PFSK-1 (cell line): Measurements from ENCODE around the gene NFATC4.

ENCODE experiments used
- POLR2AphosphoS5 ChIP-seq: IDR thresholded peaks from 2 replicates; pipeline ENCODE4 v1.6.1; 2012; ENCODE audit warnings: low read depth, mild to moderate bottlenecking, control low read depth, low read length, moderate library complexity
- SIN3A ChIP-seq: IDR thresholded peaks from 2 replicates; pipeline ENCODE4 v1.6.1; 2012; ENCODE audit warnings: mild to moderate bottlenecking, low read length, moderate library complexity, borderline replicate concordance; ENCODE audit not compliant: insufficient read depth
- TAF1 ChIP-seq: IDR thresholded peaks from 2 replicates; pipeline ENCODE4 v1.6.1; 2012; ENCODE audit warnings: low read length, control low read depth, borderline replicate concordance; ENCODE audit not compliant: insufficient read depth

DNA sequence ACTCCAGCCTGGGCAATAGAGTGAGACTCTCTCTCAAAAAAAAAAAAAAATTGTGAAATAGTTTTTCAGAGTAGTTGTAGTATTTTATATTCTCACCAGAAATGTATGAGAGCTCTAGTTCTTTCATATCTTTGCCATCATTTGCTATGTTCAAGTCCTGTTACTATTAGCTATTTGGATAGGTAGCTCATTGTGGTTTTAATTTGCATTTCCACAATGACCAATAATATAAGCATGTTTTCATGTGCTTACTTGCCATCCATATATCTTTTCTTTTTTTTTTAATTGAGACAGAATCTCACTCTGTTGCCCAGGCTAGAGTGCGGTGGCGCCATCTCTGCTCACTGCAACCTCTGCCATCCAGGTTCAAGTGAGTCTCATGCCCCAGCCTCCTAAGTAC, 19.8 kb upstream of the NFATC4 start:
- no peak for TF ChIP-seq TAF1
- TF ChIP-seq POLR2AphosphoS5, result no peak
- no peak for TF ChIP-seq SIN3A
